NCI-H1694 (cell line): ENCODE results near the gene NAV2.

Experiments
- DNase-seq: peaks from one replicate; lab custom pipeline; 2025; lab: John Stamatoyannopoulos, UW

NAV2 gene

GRCh38 chr11:20036626-20037335 lies 324.1 kb downstream of the NAV2 start:
- DNase-seq: no peak

GRCh38 chr11:20037396-20038153 lies 324.9 kb downstream of the NAV2 start:
- DNase-seq: no peak

GRCh38 chr11:20038412-20038811 lies 325.8 kb downstream of the NAV2 start:
- DNase-seq: no peak

DNA sequence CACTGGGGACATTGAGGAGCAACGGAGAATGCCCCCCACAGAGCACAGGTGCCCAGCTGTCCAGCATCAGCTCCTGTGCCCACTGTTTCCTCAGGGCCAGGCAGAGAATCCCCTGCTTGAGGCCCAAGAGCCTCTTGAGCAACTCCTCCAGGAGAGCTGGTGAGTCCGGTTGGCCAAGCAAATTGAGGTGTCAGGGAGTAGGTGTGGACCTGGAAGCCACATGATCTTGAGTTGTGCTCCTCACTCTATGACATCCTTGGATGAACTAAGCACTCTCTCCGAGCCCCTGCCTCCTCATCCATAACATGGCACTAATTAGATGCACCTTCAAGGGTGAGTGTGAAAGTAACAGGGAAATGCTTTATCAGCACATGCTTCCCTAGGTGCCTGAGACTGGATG lies 326.3 kb downstream of the NAV2 start:
- DNase-seq: no peak

DNA sequence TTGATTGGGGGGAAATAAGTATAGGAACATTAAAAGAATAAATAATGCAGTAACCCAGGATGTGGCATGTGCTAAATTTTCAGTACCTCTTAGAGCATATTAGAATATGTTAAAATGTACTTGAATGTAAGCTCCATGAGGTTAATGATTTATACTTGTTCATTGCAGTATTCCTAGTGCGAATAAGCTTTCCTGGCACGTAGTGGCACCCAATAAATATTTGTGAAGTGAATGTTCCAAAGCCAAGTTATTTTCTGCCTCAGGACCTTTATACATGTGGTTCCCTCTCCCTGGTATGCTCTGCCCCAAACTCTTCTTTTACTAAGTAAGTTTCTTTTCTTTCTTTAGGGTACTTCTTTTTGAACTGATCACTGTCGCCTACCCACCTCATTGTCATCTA lies 328.9 kb downstream of the NAV2 start:
- DNase-seq: no peak

GRCh38 chr11:20042045-20042639 lies 329.5 kb downstream of the NAV2 start:
- no peak for DNase-seq

- DNase-seq: no peak
These were observed 330.2 kb downstream of the NAV2 start for GRCh38 chr11:20042811-20043341.

GRCh38 chr11:20043992-20044391 lies 331.4 kb downstream of the NAV2 start:
- DNase-seq: no peak

DNA sequence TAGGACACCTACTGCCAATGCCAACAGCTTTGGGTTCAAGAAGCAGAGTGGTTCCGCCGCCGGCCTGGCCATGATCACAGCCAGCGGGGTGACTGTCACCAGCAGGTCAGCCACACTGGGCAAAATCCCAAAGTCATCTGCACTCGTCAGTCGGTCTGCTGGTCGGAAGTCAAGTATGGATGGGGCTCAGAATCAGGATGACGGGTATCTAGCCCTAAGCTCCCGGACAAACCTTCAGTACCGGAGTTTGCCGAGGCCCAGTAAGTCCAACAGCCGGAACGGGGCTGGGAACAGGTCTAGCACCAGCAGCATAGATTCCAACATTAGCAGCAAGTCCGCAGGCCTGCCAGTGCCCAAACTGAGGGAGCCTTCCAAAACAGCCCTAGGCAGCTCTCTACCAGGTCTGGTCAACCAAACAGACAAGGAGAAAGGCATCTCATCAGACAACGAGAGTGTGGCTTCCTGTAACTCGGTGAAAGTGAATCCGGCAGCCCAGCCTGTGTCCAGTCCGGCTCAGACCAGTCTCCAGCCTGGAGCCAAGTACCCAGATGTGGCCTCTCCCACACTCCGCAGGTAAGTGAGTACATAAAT lies 332.6 kb downstream of the NAV2 start:
- no peak for DNase-seq

GRCh38 chr11:20046416-20046815 lies 333.8 kb downstream of the NAV2 start:
- DNase-seq: no peak

- no peak for DNase-seq
These were observed 334.6 kb downstream of the NAV2 start for GRCh38 chr11:20047006-20047768.

GRCh38 chr11:20047769-20048154 lies 335.1 kb downstream of the NAV2 start:
- no peak for DNase-seq

GRCh38 chr11:20048246-20048645 lies 335.6 kb downstream of the NAV2 start:
- DNase-seq: no peak

DNA sequence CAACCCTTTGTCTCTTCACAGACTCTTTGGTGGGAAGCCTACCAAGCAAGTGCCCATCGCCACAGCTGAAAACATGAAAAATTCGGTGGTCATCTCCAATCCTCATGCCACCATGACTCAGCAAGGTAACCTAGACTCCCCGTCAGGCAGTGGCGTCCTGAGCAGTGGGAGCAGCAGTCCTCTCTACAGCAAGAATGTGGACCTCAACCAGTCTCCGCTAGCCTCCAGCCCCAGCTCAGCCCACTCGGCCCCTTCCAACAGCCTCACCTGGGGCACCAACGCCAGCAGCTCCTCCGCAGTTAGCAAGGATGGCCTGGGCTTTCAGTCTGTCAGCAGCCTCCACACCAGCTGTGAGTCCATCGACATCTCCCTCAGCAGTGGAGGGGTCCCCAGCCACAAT lies 336.1 kb downstream of the NAV2 start:
- DNase-seq: no peak

DNA sequence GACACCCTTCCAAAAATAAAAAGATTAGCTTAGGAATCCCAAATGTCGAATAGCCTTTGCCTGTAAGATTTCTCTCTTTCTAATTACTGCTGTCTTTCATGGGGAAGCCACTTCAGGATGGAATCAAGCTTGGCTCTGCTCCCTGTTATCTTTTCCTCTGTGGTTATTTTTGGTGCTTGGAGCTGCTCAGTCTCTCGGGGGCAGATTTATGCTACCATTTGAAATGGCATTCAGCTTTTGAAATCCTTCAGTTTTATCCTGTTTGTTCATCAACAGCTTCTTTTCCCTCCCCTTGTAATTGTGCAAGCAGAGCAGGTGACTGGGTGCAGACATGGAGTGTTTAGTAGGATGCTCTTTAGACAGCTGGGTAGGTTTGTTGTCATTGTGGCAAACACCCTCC lies 336.6 kb downstream of the NAV2 start:
- DNase-seq: no peak

GRCh38 chr11:20050048-20050447 lies 337.4 kb downstream of the NAV2 start:
- no peak for DNase-seq

DNA sequence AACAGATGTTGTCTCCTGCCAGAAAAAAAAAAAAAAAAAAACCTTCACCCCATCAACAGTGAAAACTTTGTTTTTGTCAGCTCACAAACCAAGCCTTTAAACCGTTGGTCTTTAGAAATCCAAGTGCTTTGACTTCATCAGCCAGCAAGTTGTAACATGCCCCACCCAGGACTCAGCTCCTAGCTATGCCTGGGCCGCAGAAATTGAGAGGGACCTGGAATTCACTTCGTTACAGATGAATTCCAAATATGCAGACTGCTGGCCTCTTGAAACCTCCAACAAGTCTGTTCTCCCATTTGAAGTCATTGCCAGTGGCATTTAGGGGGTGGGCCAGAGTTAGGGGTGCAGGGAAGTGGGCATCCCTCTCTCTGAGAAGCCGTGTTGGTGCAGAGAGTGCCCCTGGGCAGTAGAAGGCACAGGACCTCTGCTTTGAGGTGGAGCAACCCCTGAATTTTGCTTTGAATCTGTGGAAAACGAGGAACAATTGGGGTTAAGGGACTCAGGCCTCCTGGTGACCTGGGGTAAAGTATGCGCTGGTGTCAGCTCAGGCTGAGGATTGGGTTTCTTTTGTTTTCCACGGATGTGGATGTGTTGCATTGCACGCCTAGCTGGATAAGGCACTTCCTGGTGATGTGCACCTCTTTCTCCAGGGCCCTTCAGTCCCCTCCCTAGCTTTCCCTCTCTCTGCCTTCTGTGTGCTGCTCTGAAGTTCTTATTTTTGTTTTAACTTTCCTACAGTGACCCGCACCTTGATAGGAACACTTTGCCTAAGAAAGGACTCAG lies 338.1 kb downstream of the NAV2 start:
- no peak for DNase-seq

DNA sequence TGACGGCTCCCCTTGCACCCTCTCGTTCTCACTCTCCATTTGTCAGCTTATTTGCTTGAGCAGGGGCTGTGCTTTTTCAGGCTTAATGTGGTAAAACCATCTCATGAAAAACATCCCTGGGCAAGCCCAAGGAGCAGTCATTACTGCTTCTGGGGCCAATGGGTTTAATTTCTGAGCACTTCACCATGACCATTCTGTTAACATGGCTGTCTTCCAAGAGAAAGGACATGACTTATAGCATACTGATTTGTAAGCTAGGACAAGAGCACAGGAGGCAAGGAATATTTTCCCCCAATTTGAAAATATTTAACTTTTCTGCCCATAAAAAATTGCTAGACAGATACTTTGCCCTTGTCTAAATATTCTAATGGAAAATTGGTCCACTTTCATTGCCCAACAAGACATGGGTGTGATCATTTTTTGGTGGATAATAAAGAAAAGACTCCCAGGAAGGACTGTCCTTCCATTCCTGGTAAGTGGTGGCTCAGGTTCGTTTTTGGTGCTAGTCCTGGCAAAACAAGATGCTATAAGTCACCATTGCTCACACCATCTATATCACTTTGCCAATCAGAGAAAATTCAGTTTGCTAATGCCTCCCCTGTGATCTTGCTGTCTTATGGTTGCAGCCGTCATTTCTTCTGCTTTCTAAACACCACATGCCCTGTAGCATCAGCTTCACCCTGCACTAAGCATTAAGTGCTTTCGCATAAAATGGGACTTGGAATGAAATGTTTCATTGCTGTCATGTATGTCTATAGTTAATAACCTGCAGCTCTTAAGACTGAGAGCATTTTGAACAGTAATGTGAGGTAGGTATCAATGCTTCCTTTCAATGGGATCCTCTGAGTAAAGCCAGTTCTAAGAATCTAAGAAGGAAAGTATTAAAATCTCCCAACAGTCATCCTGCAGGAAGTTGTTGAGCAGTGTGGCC lies 339.1 kb downstream of the NAV2 start:
- DNase-seq: no peak

- DNase-seq: no peak
These were observed 340.9 kb downstream of the NAV2 start for GRCh38 chr11:20053572-20053971.

GRCh38 chr11:20054584-20054983 lies 341.9 kb downstream of the NAV2 start:
- DNase-seq: no peak
